SK-N-MC (cell line): ENCODE results near the gene MYO18B.

Experiments used
- EZH2 ChIP-seq: fragments of 200-600 bp; sonication (generic); IDR thresholded peaks from one replicate; pipeline ENCODE4 v1.6.1; 2017; ENCODE audit warnings: antibody characterized with exemption
- FOXP2 ChIP-seq: optimal IDR thresholded peaks from 2 replicates; pipeline ENCODE3; 2011; ENCODE audit warnings: mild to moderate bottlenecking, moderate library complexity; ENCODE audit not compliant: insufficient read depth; ENCODE audit errors: extremely low read length, control extremely low read depth
- POLR2AphosphoS5 ChIP-seq: IDR thresholded peaks from 2 replicates; pipeline ENCODE4 v1.6.1; 2012; ENCODE audit warnings: mild to moderate bottlenecking, low read depth, low read length, borderline replicate concordance

- TF ChIP-seq EZH2 (no peak), POLR2AphosphoS5 (no peak), FOXP2 (no peak)
Measured at GRCh38 chr22:25878933-25879332, 136.9 kb downstream of the MYO18B start.
